D341Med (cell line): ENCODE results near the gene CYP4F3.
"Not testable (repeated sequence)": the region's sequence is repeated elsewhere in the genome, so short reads cannot be mapped to it uniquely, and the experiment has no call there.

Experiments used
- DNase-seq: peaks from one replicate; pipeline ENCODE4 v3.0.0; 2012; ENCODE audit warnings: low spot score

Gene CYP4F3, protein sequence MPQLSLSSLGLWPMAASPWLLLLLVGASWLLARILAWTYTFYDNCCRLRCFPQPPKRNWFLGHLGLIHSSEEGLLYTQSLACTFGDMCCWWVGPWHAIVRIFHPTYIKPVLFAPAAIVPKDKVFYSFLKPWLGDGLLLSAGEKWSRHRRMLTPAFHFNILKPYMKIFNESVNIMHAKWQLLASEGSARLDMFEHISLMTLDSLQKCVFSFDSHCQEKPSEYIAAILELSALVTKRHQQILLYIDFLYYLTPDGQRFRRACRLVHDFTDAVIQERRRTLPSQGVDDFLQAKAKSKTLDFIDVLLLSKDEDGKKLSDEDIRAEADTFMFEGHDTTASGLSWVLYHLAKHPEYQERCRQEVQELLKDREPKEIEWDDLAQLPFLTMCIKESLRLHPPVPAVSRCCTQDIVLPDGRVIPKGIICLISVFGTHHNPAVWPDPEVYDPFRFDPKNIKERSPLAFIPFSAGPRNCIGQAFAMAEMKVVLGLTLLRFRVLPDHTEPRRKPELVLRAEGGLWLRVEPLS

DNA sequence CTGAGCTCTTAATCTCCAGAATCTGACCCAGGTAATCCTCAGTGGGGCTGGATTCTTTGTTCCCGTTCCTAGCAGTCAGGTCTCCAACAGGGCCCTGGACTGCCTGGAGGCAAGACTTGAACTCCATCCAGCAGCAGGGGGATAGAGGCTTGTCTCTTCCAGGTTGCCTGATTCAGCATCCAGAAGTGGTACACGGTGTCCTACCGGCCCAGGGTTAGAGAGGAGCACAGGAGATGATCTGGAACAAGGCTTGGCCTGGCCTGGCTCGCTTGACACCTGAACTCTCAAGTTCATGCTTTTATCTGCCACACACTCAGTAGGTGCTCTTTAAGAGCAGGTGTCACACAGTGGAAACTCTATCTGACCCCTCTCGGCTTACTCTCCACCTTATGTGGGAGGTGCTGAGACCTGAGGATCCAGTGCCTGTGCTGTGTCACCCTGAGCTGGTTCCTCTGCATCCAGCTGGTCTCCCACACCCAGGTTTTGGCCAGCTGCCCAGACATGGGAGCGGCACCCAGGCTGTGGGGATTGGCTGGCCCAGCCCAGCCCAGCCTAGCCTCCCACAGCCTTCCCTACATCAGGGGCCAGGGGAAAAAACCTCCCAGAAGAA is at the start of gene CYP4F3:
Gene CYP4F3, plus strand, starts transcription at position 604 of the 610 bp plus-strand sequence. CDS start 519 bp downstream, outside the sequence.
- DNase-seq: no peak

DNA sequence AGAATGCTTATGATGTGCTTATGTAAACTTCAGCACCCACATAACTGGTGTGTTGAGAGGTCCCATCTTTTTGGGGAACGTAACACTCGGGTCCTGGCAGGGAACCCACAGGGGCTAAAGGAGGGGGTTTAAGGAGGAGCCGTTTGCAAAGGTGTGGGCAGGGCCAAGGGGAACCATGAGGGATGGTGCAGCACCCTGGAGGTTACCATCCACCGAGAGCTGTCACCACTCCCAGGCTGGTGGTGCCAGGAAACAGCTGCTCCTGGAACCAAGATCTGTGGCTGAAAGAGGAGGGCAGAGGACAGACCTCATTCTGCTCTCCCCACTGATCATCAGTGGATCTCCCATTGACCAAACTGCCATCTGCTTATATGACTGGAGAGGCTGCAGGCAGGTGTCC is 48.9 kb upstream of the CYP4F3 start:
- DNase-seq: no peak

DNA sequence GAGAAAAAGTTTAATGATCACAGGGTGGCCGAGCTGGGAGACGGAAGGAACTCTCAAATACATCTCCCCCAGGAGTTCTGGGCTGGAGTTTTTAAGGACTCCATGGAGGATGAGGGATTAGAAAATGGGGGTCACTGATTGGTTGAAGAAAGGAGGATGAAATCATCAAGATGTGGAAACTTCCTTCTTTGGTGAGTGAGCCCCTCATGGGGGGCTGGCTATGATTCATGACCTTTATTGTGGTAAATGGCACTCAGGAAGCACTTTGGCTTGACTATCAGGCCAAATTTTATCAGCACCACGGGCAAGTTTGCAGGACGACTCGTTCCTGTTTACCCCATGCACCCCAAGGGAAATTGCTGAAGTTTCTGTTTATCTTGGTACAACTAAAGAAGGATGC is 48.2 kb upstream of the CYP4F3 start:
- DNase-seq: not testable (repeated sequence)

DNA sequence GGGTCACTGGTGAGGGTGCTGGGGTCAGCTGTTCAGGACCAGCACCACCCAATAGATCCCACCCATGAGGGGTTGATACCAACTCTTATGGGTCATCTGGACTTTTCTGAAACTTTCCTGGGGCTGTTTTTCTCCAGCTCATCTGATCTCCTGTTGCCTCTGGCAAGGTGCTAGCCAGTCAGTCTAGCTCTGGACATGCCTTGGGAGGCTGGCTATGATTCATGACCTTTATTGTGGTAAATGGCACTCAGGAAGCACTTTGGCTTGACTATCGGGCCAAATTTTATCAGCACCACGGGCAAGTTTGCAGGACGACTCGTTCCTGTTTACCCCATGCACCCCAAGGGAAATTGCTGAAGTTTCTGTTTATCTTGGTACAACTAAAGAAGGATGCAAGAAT is 46.9 kb upstream of the CYP4F3 start:
- DNase-seq: not testable (repeated sequence)

DNA sequence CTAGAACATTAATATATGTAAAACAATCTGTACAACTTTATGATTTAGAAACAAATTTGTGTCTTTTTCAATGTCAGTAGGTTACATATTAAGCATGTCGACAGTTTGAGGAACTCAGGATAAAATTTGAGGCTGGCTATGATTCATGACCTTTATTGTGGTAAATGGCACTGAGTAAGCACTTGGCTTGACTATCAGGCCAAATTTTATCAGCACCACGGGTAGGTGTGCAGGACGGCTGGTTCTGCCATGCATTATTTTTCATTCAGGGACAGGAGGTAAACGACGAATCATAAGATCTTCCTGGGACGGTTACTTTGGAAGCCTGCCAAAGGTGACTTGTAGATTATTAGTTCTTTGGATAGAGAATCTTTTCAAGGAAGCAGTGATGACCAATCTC is 45.6 kb upstream of the CYP4F3 start:
- DNase-seq: no peak

DNA sequence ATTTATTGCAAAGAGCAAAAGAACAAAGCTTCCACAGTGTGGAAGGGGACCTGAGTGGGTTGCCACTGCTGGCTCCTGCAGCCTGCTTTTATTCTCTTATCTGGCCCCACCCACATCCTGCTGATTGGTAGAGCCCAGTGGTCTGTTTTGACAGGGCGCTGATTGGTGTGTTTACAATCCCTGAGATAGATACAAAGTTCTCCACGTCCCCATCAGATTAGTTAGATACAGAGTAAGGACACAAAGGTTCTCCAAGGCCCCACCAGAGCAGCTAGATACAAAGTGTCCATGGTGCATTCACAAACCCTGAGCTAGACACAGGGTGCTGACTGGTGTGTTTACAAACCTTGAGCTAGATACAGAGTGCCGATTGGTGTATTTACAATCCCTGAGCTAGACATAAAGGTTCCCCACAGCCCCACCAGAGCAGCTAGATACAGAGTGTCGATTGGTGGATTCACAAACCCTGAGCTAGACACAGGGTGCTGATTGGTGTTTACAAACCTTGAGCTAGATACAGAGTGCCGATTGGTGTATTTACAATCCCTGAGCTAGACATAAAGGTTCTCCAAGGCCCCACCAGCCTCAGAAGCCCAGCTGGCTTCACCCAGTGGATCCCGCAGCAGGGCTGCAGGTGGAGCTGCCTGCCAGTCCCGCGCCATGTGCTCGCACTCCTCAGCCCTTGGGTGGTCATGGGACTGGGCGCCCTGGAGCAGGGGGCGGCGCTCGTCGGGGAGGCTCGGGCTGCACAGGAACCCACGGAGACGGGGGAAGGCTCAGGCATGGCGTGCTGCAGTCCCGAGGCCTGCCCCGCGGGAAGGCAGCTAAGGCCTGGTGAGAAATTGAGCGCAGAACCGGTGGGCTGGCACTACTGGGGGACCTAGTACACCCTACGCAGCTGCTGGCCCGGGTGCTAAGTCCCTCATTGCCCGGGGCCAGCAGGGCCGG is 32.4 kb upstream of the CYP4F3 start:
- not testable (repeated sequence) for DNase-seq

DNA sequence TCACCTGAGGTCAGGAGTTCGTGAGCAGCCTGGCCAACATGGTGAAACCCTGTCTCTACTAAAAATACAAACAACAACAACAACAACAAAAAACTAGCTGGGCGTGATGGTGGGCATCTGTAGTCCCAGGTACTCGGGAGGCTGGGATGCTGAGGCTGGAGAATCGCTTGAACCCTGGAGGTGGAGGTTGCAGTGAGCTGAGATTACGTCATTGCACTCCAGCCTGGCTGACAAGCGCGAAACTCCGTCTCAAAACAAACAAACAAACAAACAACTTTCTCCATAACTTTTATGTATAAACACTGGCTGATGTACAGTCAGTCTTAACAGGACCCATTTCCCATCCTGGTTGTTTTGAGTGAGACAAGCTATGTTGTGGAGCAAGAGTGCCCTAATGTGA is 31.4 kb upstream of the CYP4F3 start:
- DNase-seq: no peak

DNA sequence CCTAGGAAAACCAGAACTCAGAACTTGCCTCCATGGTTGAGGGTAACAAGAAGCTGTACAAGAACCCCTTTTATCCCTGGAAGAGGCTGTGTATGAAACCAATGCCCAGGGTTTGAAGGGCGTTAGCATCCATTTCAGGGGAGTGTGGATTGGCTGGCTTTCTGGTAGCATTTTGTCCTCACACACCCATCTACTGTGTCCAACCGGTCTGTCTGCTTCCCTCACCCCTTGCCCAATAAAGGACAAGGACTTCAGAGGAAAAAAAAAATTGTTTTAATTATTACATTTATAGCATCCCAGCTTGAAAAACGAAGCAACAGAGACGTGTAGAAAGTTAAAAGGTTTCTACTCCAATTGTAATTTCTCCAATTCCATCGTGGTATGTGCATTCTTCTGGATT is 28.4 kb upstream of the CYP4F3 start:
- no peak for DNase-seq

DNA sequence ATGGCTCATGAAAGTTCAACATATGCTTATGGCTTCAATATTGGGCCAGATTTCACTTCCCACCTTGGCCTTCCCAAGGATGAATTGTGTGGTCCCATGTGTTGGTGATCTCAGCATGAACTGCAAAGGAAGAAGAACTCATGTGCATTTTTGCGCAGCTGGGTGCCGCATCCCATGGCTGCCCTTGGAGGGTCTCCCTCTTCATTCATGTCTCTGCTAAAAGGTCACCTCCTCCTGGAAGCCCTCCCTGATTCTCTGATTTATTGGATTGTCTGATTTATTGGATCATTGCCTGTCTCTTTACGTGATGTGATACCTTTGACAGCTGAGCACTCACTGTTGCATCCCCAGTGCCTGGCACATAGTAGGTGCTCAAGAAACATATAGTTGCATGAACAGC is 27.4 kb upstream of the CYP4F3 start:
- no peak for DNase-seq

DNA sequence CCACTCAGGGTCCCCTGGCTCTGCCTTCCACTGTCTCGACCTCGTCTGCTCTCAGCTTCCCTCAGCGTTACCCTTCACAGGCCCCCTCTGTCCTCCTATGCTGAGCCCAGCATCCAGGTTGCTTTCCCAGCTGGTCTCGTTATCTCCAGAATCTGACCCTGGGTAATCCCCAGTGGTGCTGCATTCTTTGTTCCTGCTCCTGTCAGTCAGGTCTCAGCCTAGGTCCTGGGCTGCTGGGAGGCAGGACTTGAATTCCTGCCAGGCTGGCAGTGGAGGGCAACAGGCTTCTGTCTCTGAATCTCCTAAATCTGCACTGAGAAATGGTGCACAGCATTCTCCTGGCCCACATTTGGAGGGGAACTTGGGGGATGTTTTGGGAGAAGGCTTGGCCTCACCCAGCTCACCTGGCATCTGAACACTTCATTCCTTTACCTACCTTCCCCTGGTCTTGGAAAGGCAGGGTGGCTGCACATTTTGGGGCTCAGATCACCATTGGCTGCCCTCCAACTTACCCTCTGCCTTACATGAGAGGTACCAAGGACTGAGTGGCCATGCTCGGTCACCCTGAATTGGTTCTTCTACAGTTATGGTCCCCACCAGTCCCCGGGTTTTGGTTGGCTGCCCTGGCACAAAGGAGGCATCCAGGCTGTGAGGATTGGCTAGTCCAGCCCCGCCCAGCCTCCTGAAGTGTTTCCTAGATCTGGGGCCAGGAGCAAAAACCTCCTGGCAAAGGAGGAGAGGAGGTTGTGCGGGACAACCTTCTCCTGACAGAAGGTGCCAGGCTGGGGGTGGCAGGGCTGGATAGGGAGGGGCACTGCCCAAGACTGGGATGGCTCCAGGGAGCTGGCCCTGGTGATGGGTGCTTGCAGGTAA is 26.0 kb upstream of the CYP4F3 start, which contains the start of gene CYP4F8:
Gene CYP4F8, plus strand, starts transcription at position 712 of the 873 bp plus-strand sequence. CDS start 399 bp downstream, outside the sequence.
- DNase-seq: no peak

DNA sequence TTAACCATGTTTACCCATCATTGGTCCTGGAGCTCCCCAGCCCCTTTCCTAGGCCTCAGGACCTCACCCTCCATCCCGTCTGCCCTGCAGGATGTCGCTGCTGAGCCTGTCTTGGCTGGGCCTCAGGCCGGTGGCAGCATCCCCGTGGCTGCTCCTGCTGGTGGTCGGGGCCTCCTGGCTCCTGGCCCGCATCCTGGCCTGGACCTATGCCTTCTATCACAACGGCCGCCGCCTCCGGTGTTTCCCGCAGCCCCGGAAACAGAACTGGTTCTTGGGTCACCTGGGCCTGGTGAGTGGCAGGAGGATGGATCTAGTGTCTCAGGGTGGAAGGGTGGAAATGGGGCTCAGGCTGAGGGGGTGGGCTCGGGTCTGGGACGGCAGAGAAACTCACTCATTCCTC is 25.2 kb upstream of the CYP4F3 start:
- DNase-seq: no peak

DNA sequence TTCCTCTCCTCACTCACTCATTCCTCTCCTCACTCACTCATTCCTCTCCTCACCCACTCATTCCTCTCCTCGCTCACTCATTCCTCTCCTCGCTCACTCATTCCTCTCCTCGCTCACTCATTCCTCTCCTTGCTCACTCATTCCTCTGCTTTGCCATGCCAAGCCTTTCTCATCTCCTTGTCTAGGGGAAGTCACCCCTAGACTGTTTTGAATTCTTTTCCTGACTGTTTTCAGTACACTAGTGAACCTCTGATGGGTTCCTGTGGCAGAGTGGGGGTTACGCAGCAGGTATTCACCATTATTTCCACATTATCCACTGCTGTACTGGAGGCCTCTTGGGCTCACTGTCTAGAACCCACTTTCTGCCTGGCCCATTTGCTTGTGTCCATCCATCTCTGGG is 24.5 kb upstream of the CYP4F3 start:
- DNase-seq: no peak

DNA sequence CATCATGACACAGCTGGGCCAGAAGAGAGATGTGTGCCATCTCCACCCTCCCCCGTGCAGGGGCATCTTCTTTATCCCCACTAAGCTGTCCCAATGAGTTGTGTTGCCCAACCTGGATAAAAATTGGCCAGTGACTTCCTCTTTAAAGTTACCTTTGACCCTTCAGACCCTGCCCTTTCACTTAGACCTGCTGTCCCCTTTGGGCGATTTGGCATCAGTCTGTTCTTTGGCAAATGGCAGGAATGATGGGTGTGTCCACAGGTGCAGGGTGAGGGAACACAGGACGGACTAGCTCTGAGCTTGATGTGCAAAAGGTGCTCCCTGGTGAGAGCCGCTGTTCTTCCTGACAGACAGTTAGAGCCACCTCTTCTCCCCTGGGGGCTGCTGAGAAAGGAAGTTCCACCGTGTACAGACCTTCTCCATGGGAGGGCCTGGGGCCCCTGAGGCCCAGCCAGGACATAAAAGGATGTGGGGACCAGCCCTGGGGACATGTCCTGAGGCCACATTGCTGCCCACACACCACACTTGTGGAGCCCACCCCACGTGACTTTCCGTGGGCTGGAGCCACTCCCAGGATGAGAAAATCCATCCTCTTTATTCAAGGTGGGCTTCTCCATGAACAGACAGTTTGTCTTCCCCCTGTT is 23.9 kb upstream of the CYP4F3 start:
- no peak for DNase-seq

DNA sequence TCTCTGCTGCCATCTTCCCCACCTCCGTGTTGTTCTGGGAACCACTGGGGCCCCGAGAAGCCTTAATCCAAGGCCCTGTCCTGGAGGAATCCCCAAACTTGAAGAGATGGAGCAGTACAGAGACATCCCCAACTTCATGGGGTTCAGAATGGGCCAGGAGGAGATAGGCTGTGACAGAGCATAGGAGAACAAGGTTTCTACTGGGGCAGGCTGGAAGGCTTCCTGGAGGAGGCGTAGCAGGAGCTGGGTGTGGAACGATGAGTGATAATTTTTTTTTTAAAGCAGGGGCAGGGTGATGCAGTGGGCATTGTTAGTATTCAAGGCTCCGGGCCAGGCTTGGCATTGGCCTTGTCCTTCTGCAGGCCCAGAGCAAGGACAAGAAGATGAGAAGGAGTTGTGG is 22.4 kb upstream of the CYP4F3 start:
- no peak for DNase-seq

DNA sequence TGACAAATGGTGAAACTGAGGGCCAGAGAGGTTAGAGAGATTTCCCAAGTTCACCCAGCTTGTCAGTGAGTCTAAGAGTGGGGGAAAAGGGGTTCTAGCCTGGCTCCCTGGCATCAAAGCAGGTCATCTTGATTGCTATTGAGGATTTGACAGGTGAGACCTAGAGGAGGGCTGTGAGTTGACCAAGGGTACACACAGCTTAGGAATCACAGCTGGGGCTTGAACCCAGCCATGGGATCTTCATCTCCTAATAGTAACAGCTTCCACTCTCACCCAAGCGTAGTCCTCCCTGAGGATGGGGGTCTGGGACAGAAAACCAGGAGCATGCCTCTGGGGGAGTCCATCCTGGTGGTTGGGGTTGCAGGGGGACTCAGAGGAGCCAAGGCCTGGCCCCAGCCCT is 18.9 kb upstream of the CYP4F3 start:
- DNase-seq: no peak

DNA sequence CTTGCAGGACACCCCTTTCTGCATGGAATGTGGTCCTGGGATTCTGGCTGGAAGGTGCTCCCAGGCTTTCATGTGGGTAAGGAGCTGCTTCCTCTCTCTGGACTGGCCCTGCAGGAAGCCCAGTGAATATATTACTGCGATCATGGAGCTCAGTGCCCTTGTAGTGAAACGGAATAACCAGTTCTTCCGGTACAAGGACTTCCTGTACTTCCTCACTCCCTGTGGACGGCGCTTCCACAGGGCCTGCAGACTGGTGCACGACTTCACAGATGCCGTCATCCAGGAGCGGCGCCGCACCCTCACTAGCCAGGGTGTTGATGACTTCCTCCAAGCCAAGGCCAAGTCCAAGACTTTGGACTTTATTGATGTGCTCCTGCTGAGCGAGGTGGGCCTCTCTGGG is 17.7 kb upstream of the CYP4F3 start:
- no peak for DNase-seq

DNA sequence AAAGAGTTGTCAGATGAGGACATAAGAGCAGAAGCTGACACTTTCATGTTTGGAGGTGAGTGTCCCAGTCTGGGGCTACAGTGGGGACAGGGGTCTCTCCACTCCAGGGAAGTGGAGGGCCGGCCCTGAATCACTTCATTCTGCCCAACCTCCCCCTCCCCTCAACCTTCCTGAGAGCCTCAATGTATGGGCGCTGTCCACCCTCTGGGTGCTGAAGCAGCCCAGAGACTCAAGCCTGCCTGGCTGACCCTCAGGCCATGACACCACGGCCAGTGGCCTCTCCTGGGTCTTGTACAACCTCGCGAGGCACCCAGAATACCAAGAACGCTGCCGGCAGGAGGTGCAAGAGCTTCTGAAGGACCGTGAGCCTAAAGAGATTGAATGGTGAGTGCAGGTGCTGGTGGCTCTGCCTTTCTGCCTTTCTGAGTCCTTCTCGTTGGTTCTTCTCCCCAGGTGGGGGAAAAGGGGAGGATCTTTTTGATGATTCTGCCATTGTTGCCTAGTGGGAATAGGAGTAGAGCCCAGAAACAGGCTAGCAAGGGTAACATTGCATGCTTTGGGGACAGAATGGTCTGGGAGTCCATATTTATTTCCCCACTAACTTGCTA is 16.9 kb upstream of the CYP4F3 start:
- DNase-seq: no peak

DNA sequence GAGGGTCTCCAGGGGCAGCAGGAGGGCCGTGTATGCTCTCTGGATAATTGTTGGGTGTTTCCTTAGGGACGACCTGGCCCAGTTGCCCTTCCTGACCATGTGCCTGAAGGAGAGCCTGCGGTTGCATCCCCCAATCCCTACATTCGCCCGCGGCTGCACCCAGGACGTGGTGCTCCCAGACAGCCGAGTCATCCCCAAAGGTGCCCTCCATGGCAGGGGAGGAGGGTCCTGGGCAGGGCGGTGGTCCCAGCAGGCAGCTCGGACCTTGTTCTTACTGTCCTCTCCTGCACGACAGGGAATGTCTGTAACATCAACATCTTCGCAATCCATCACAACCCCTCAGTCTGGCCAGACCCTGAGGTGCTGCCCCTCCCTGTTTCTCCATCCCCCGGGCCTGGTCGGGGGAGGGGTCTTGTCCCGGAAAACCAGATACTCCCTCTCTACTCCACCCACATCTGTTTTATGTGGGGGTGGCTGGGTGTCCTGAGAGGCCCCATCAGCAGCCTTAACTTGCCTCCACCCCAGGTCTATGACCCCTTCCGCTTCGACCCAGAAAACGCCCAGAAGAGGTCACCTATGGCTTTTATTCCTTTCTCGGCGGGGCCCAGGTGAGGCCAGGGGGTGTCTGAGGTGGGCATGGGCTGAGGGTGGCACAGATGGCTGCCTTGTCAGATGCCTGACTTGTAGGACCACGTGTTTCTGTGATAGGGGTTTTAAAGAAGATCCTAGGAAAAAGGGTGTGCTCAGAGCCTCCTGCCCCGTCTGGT is 12.3 kb upstream of the CYP4F3 start:
- no peak for DNase-seq
